Fibroblast of villous mesenchyme (primary cell): ENCODE results near the gene PIP5K1A. TPM values are rescaled to one million over a fixed set of nuclear protein-coding genes. Genes with fewer than 3 reads are reported as not detected.

ENCODE experiments used
- DNase-seq: peaks from one replicate; pipeline ENCODE4 v3.0.0-alpha.2; 2010; ENCODE audit warnings: low read depth
- H3K4me3 ChIP-seq: 2 replicates; pipeline ENCODE4 v1.5.1; 2011; ENCODE audit warnings: low read depth, mild to moderate bottlenecking, low read length
- CTCF ChIP-seq: IDR thresholded peaks from 2 replicates; pipeline ENCODE4 v1.5.1; 2012; ENCODE audit warnings: low read depth, mild to moderate bottlenecking, low read length; ENCODE audit not compliant: insufficient read depth
- total RNA-seq: library from RNA; depleted of rRNA; stranded (reverse); fragments of >200 nt; gene quantifications from 2 replicates; pipeline ENCODE4 v1.2.3, GENCODE V29; 2012

Gene PIP5K1A
- 78.3 and 131 TPM in 2 replicates for total RNA-seq

GRCh38 chr1:151198254-151199127 is at the start of gene PIP5K1A:
PIP5K1A (plus strand) TSS chr1:151198552; CDS start chr1:151198997, 445 bp downstream.
- peak within 1 kb of the TSS; percentile 100 for H3K4me3 ChIP-seq
- DNase-seq: peak; percentile 99
- TF ChIP-seq CTCF: no peak

GRCh38 chr1:151156515-151156819 is 41.9 kb upstream of the PIP5K1A start, which contains the start of gene TNFAIP8L2:
TNFAIP8L2 (plus strand) TSS chr1:151156649; CDS start chr1:151158698, 2,049 bp downstream.
- no peak for DNase-seq
- no peak for TF ChIP-seq CTCF
- H3K4me3 ChIP-seq: no peak within 1 kb of the TSS

- H3K4me3 ChIP-seq: no peak overlapping the region
- no peak for DNase-seq
- TF ChIP-seq CTCF: no peak
These were observed 41.3 kb upstream of the PIP5K1A start for GRCh38 chr1:151157067-151157531.

GRCh38 chr1:151158326-151158725 is 40.0 kb upstream of the PIP5K1A start:
- no peak for DNase-seq
- H3K4me3 ChIP-seq: no peak overlapping the region

GRCh38 chr1:151158751-151159251 is 39.6 kb upstream of the PIP5K1A start:
- TF ChIP-seq CTCF: no peak
- H3K4me3 ChIP-seq: no peak overlapping the region
- no peak for DNase-seq

More at GRCh38 chr1:151158326-151158725, 40.0 kb upstream of the PIP5K1A start:
- no peak for TF ChIP-seq CTCF

- TF ChIP-seq CTCF: no peak
- H3K4me3 ChIP-seq: no peak overlapping the region
- no peak for DNase-seq
These were observed 39.0 kb upstream of the PIP5K1A start for GRCh38 chr1:151159373-151159772.
